Measurements from ENCODE around the gene GP1BB. TPM values are rescaled to one million over a fixed set of nuclear protein-coding genes. Genes with fewer than 3 reads are reported as not detected.

Gene GP1BB
- total and polyA plus RNA-seq, 2 of the 13 experiments (the other 11 are each of a cell fraction or from before 2014, with no cell fraction given) = not detected

DNA sequence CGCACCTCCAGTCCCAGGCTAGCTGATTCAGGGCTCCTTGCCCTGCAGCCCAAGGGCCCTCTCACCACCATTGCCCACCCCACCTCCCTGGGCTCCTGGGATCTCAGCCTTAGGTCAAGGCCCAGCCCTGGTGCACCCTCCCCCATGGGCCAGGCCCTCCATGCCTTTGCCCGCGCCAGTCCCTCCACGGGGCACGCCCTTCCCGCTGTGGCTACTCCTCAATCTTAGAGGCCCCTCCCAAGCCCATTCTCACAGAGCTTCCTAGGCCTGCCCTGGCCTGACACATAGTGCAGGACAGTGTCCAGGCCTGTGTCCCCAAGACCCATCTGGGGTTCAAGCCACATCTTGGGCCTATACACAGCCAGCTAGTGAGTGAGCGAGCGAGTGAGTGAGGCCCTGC is 6.9 kb downstream of the GP1BB start:
- no peak for FAIRE-seq
- Histone ChIP-seq H2AFZ (ENCODE audit: low read length) (no peak overlapping the region), H3K4me3 (replicated peaks in 1 of 3; ENCODE audit: insufficient read depth in 1 of 3, low read depth in 2 of 3, low read length in 3 of 3) (peak overlapping the region in 2 of 3 experiments; percentile 9 to 61; a peak in 3 of 6 replicates), H3K9ac (ENCODE audit: insufficient read depth, low read depth, low read length) (peak overlapping the region; percentile 51; the same call in 1 of the 2 replicates), H3K4me2 (ENCODE audit: low read depth, low read length) (peak overlapping the region; percentile 91), H3K9me3 (ENCODE audit: low read length) (no peaks in the 10 kb centered on the region), H3K79me2 (ENCODE audit: insufficient read depth, low read length) (no peaks in the 10 kb centered on the region), H3K4me1 (ENCODE audit: insufficient read depth, low read length) (peaks cover 29% of the 10 kb centered on the region), H4K20me1 (ENCODE audit: insufficient read depth, low read length) (no peaks in the 10 kb centered on the region), H3K36me3 (replicated peaks in 1 of 2; ENCODE audit: control insufficient read depth in 1 of 2, insufficient read depth in 2 of 2, low read length in 2 of 2) (no peaks in the 10 kb centered on the region), H3K27ac (ENCODE audit: extremely low read length, insufficient read depth, low read length) (no peak overlapping the region), H3K27me3 (ENCODE audit: control insufficient read depth in 1 of 2, insufficient read depth in 2 of 2, low read length in 2 of 2) (peaks cover 7 to 67% of the 10 kb centered on the region in 2 experiments; a peak in 4 of 5 replicates)
- no peak; the same call in 2 of the 3 replicates for ATAC-seq
- 66% methylated on average over 5 of the region's 8 CpGs for WGBS (ENCODE audit: low lambda C conversion rate)
- ChIA-PET CTCF (ENCODE audit: low intra/inter-chr PET ratio, low total read pairs) (interaction anchor here (1.6 to 2.7 kb wide), 3 partner anchors 26 to 179 kb away, joined by 4 to 39 read pairs (median 12); no protein-coding TSS in a partner anchor), POLR2A (interaction anchor here (0.7 to 1.7 kb wide), 4 partner anchors 124 to 213 kb away, joined by 3 to 8 read pairs (median 4); partner anchors contain the start of genes COMT, GNB1L, RTL10 and TXNRD2)
- no peak for DNase-seq (ENCODE audit: low spot score)
- in situ Hi-C loops (cut with HindIII; ENCODE audit: extremely low pct_ligation_motif_present, low pct_unique_long_range_greater_than_20kb) = loop anchor here (5.0 kb wide), 1 partner anchor 172 kb away; no protein-coding TSS in a partner anchor
- BruUV-seq (replicated peaks) = no TSS peak
- intact Hi-C loops (cut with micrococcal nuclease; ENCODE audit: unreplicated experiment) = loop anchor here (1.0 to 5.0 kb wide), 3 partner anchors 52 to 180 kb away; no protein-coding TSS in a partner anchor
- TF ChIP-seq ZNF749 (CRISPR knock-in tag; IDR thresholded peaks at IDR 0.05; ENCODE audit: borderline replicate concordance) (peak; percentile 3; the same call in 1 of the 2 replicates), CCDC6 (CRISPR knock-in tag; IDR thresholded peaks at IDR 0.05) (no peak), SMARCC2 (IDR thresholded peaks at IDR 0.05) (no peak), ZMYM4 (CRISPR knock-in tag; IDR thresholded peaks at IDR 0.05) (no peak), ZNF326 (CRISPR knock-in tag; IDR thresholded peaks at IDR 0.05; ENCODE audit: borderline replicate concordance) (no peak), ZNF549 (CRISPR knock-in tag; IDR thresholded peaks at IDR 0.05) (0 out of 2 replicates have a peak, but pooled peaks have one; percentile 27)
- TF ChIP-seq, protein P1, sequence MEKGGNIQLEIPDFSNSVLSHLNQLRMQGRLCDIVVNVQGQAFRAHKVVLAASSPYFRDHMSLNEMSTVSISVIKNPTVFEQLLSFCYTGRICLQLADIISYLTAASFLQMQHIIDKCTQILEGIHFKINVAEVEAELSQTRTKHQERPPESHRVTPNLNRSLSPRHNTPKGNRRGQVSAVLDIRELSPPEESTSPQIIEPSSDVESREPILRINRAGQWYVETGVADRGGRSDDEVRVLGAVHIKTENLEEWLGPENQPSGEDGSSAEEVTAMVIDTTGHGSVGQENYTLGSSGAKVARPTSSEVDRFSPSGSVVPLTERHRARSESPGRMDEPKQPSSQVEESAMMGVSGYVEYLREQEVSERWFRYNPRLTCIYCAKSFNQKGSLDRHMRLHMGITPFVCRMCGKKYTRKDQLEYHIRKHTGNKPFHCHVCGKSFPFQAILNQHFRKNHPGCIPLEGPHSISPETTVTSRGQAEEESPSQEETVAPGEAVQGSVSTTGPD (CRISPR knock-in tag; IDR thresholded peaks at IDR 0.05) = no peak
- TF ChIP-seq, protein P2, sequence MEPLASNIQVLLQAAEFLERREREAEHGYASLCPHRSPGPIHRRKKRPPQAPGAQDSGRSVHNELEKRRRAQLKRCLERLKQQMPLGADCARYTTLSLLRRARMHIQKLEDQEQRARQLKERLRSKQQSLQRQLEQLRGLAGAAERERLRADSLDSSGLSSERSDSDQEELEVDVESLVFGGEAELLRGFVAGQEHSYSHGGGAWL (CRISPR knock-in tag; IDR thresholded peaks at IDR 0.05) = no peak
- TF ChIP-seq, protein P3, sequence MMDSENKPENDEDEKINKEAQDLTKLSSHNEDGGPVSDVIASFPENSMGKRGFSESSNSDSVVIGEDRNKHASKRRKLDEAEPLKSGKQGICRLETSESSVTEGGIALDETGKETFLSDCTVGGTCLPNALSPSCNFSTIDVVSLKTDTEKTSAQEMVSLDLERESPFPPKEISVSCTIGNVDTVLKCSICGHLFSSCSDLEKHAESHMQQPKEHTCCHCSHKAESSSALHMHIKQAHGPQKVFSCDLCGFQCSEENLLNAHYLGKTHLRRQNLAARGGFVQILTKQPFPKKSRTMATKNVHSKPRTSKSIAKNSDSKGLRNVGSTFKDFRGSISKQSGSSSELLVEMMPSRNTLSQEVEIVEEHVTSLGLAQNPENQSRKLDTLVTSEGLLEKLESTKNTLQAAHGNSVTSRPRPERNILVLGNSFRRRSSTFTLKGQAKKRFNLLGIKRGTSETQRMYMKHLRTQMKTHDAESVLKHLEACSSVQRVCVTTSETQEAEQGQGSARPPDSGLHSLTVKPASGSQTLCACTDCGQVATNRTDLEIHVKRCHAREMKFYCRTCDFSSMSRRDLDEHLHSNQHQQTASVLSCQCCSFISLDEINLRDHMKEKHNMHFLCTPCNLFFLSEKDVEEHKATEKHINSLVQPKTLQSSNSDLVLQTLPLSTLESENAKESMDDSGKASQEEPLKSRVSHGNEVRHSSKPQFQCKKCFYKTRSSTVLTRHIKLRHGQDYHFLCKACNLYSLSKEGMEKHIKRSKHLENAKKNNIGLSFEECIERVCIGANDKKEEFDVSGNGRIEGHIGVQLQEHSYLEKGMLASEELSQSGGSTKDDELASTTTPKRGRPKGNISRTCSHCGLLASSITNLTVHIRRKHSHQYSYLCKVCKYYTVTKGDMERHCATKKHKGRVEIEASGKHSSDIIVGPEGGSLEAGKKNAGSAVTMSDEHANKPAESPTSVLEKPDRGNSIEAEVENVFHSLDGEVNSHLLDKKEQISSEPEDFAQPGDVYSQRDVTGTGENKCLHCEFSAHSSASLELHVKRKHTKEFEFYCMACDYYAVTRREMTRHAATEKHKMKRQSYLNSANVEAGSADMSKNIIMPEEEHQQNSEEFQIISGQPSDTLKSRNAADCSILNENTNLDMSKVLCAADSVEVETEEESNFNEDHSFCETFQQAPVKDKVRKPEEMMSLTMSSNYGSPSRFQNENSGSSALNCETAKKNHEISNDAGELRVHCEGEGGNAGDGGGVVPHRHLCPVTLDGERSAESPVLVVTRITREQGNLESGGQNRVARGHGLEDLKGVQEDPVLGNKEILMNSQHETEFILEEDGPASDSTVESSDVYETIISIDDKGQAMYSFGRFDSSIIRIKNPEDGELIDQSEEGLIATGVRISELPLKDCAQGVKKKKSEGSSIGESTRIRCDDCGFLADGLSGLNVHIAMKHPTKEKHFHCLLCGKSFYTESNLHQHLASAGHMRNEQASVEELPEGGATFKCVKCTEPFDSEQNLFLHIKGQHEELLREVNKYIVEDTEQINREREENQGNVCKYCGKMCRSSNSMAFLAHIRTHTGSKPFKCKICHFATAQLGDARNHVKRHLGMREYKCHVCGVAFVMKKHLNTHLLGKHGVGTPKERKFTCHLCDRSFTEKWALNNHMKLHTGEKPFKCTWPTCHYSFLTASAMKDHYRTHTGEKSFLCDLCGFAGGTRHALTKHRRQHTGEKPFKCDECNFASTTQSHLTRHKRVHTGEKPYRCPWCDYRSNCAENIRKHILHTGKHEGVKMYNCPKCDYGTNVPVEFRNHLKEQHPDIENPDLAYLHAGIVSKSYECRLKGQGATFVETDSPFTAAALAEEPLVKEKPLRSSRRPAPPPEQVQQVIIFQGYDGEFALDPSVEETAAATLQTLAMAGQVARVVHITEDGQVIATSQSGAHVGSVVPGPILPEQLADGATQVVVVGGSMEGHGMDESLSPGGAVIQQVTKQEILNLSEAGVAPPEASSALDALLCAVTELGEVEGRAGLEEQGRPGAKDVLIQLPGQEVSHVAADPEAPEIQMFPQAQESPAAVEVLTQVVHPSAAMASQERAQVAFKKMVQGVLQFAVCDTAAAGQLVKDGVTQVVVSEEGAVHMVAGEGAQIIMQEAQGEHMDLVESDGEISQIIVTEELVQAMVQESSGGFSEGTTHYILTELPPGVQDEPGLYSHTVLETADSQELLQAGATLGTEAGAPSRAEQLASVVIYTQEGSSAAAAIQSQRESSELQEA (CRISPR knock-in tag; IDR thresholded peaks at IDR 0.05; ENCODE audit: not compliant biosample characterization) = no peak
- TF ChIP-seq, protein P4, sequence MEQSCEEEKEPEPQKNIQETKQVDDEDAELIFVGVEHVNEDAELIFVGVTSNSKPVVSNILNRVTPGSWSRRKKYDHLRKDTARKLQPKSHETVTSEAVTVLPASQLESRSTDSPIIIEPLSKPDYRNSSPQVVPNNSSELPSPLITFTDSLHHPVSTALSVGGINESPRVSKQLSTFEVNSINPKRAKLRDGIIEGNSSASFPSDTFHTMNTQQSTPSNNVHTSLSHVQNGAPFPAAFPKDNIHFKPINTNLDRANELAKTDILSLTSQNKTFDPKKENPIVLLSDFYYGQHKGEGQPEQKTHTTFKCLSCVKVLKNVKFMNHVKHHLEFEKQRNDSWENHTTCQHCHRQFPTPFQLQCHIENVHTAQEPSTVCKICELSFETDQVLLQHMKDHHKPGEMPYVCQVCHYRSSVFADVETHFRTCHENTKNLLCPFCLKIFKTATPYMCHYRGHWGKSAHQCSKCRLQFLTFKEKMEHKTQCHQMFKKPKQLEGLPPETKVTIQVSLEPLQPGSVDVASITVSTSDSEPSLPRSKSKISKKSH (CRISPR knock-in tag; IDR thresholded peaks at IDR 0.05; ENCODE audit: borderline replicate concordance) = no peak

Measured in HepG2 (cell line).